Left lung (tissue), 10 donors: ENCODE measurements around the gene F5. TPM values are rescaled to one million over a fixed set of nuclear protein-coding genes. Genes with fewer than 3 reads are reported as not detected.
A peak's percentile ranks its signal among the peaks of the same experiment; 100 is the strongest.

ENCODE experiments used
- ATAC-seq: fragments of 200-7000 bp; cut with Tn5 transposase; one replicate; pipeline ENCODE4 v1.9.1; 2020; ENCODE audit warnings: moderate library complexity
- DNase-seq, 4 donors: peaks; one replicate each; pipeline ENCODE4 v3.0.0-alpha.2; 2013 to 2020
- H3K27ac ChIP-seq, 2 donors: fragments of 200-600 bp; sonication (generic) in 1 of 2; one replicate each; pipeline versions ENCODE4 v1.5.0 to v1.8.0; 2020 to 2021
- H3K27me3 ChIP-seq, 2 donors: fragments of 200-600 bp; sonication (generic) in 1 of 2; one replicate each; pipeline versions ENCODE4 v1.5.0 to v1.8.0; 2020 to 2021
- H3K36me3 ChIP-seq, 2 donors: fragments of 200-600 bp; sonication (generic) in 1 of 2; one replicate each; pipeline versions ENCODE4 v1.5.0 to v1.8.0; 2020 to 2021
- H3K4me1 ChIP-seq, 2 donors: fragments of 200-600 bp; one replicate each; pipeline ENCODE4 v1.8.0; 2021
- H3K4me3 ChIP-seq, 2 donors: fragments of 200-600 bp; sonication (generic) in 1 of 2; one replicate each; pipeline versions ENCODE4 v1.5.0 to v1.8.0; 2020 to 2021; ENCODE audit warnings: mild to moderate bottlenecking in 1 of 2
- H3K9me3 ChIP-seq, 2 donors: fragments of 200-600 bp; sonication (generic) in 1 of 2; one replicate each; pipeline versions ENCODE4 v1.5.0 to v1.8.0; 2020 to 2021
- intact Hi-C, 2 donors: fragments of 100-400 bp; cut with DNase I; formaldehyde crosslinking; loops; one replicate each; pipeline versions ENCODE4 v1.11.2 to v1.14.2; 2022
- polyA plus RNA-seq, 6 donors: library from polyadenylated mRNA; unstranded; fragments of 120-200 nt; gene quantifications; one replicate each; pipeline ENCODE4 v1.2.1, GENCODE V29; 2013; ENCODE audit not compliant: insufficient read length in 6 of 6
- total RNA-seq, 2 donors: library from RNA; stranded (reverse); fragmentation: NEBNext Ultra II Directional; extraction: Animal tissue kit (Norgen Biotek cat#: 25700); gene quantifications; one replicate each; pipeline ENCODE4 v1.2.1, GENCODE V29; 2021
- TF ChIP-seq, protein P1 (sequence below), 2 donors: fragments of 200-600 bp; sonication (generic) in 1 of 2; IDR thresholded peaks; one replicate each; pipeline versions ENCODE4 v1.5.0 to v1.8.0; 2021; ENCODE audit warnings: antibody characterized with exemption in 2 of 2
- donor health status: DM: no; HTN: yes; CAD: no.
- donor health status: DM: no; HTN: no; CAD: no.

Gene F5
- total and polyA plus RNA-seq, 8 donors: 0.03 to 7.2 (median 0.23) TPM

GRCh38 chr1:169563019-169563615 lies 23.2 kb downstream of the F5 start:
- no peaks in the 10 kb centered on the region for H3K36me3 ChIP-seq
- no peak overlapping the region for H3K27ac ChIP-seq
- TF ChIP-seq, protein P1, sequence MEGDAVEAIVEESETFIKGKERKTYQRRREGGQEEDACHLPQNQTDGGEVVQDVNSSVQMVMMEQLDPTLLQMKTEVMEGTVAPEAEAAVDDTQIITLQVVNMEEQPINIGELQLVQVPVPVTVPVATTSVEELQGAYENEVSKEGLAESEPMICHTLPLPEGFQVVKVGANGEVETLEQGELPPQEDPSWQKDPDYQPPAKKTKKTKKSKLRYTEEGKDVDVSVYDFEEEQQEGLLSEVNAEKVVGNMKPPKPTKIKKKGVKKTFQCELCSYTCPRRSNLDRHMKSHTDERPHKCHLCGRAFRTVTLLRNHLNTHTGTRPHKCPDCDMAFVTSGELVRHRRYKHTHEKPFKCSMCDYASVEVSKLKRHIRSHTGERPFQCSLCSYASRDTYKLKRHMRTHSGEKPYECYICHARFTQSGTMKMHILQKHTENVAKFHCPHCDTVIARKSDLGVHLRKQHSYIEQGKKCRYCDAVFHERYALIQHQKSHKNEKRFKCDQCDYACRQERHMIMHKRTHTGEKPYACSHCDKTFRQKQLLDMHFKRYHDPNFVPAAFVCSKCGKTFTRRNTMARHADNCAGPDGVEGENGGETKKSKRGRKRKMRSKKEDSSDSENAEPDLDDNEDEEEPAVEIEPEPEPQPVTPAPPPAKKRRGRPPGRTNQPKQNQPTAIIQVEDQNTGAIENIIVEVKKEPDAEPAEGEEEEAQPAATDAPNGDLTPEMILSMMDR (IDR thresholded peaks at IDR 0.05): no peak
- intact Hi-C loops: no loop called here
- H3K9me3 ChIP-seq: peaks cover 0 to 8% of the 10 kb centered on the region in 2 donors
- H3K4me3 ChIP-seq: no peak overlapping the region
- peaks cover 0 to 4% of the 10 kb centered on the region in 2 donors for H3K4me1 ChIP-seq
- H3K27me3 ChIP-seq: no peaks in the 10 kb centered on the region
- ATAC-seq: no peak
- DNase-seq: no peak

- H3K4me1 ChIP-seq: peaks cover 0 to 4% of the 10 kb centered on the region in 2 donors
- no peak overlapping the region for H3K27ac ChIP-seq
- no peak for ATAC-seq
- no peak overlapping the region for H3K4me3 ChIP-seq
- H3K36me3 ChIP-seq: no peaks in the 10 kb centered on the region
- TF ChIP-seq, protein P1 (IDR thresholded peaks at IDR 0.05): no peak
- intact Hi-C loops: no loop called here
- H3K27me3 ChIP-seq: no peaks in the 10 kb centered on the region
- DNase-seq: no peak
- H3K9me3 ChIP-seq: peaks cover 0 to 8% of the 10 kb centered on the region in 2 donors
Measured at GRCh38 chr1:169561692-169562091, 24.6 kb downstream of the F5 start.

GRCh38 chr1:169557131-169557530 lies 29.1 kb downstream of the F5 start:
- Histone ChIP-seq H3K27me3 (no peaks in the 10 kb centered on the region), H3K4me3 (no peak overlapping the region), H3K27ac (no peak overlapping the region), H3K36me3 (peaks cover 0 to 3% of the 10 kb centered on the region in 2 donors), H3K9me3 (no peaks in the 10 kb centered on the region), H3K4me1 (no peaks in the 10 kb centered on the region)
- TF ChIP-seq, protein P1 (IDR thresholded peaks at IDR 0.05): no peak
- ATAC-seq (no peak), DNase-seq (no peak)
- intact Hi-C loops: no loop called here

GRCh38 chr1:169550294-169550693 lies 36.0 kb downstream of the F5 start:
- Histone ChIP-seq H3K9me3 (no peaks in the 10 kb centered on the region), H3K36me3 (peaks cover 0 to 8% of the 10 kb centered on the region in 2 donors), H3K4me3 (no peak overlapping the region), H3K27ac (no peak overlapping the region), H3K27me3 (no peaks in the 10 kb centered on the region), H3K4me1 (no peaks in the 10 kb centered on the region)
- intact Hi-C loops: no loop called here
- DNase-seq: no peak
- TF ChIP-seq, protein P1 (IDR thresholded peaks at IDR 0.05): no peak
- ATAC-seq: peak; percentile 76

- Histone ChIP-seq H3K4me3 (no peak overlapping the region), H3K27ac (no peak overlapping the region), H3K36me3 (peaks cover 0 to 8% of the 10 kb centered on the region in 2 donors), H3K9me3 (no peaks in the 10 kb centered on the region), H3K27me3 (no peaks in the 10 kb centered on the region), H3K4me1 (no peaks in the 10 kb centered on the region)
- DNase-seq: no peak
- intact Hi-C loops: loop anchor here in 1 of 2 donors (5.0 kb wide), 1 partner anchor 81 kb away; no protein-coding TSS in a partner anchor
- peak; percentile 48 for ATAC-seq
- TF ChIP-seq, protein P1 (IDR thresholded peaks at IDR 0.05): no peak
Measured at GRCh38 chr1:169548282-169548681, 38.0 kb downstream of the F5 start.
